ENCODE measurements around the gene NCKAP5. TPM values are rescaled to one million over a fixed set of nuclear protein-coding genes. Genes with fewer than 3 reads are reported as not detected.

Gene NCKAP5
- total RNA-seq, 1 donor from 2014 or later, result 4.6 TPM

GRCh38 chr2:133432778-133433177, 135.5 kb downstream of the NCKAP5 start:
- no peak for DNase-seq (ENCODE audit: low spot score)
- ATAC-seq, result no peak

GRCh38 chr2:133431289-133431688, 137.0 kb downstream of the NCKAP5 start:
- ATAC-seq (no peak), DNase-seq (ENCODE audit: low spot score) (no peak)

GRCh38 chr2:133426791-133427190, 141.5 kb downstream of the NCKAP5 start:
- ATAC-seq, result no peak

GRCh38 chr2:133425612-133426011, 142.7 kb downstream of the NCKAP5 start:
- DNase-seq (ENCODE audit: low spot score) (no peak), ATAC-seq (no peak)

More at GRCh38 chr2:133426791-133427190, 141.5 kb downstream of the NCKAP5 start:
- no peak for DNase-seq (ENCODE audit: low spot score)

DNA sequence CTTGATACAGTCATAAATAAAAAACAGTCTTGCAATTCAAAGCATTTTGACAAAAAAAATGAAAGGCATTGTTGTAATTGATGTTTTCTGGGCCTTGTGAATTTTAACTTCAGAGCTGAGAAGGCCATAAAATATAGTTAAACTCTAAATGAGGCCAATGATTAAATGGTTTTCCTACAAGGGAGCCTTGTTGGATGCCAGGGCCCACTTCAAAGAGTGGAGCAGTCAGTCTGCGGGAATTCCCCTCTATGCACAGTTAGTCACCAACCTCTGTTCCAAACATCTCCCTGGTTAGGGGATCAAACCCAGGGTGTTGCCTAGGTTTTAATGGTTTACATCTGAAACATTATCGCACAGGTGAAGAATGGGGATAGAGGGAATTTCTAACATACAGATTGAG, 143.4 kb downstream of the NCKAP5 start:
- no peak for DNase-seq (ENCODE audit: low spot score)
- ATAC-seq, result no peak

DNA sequence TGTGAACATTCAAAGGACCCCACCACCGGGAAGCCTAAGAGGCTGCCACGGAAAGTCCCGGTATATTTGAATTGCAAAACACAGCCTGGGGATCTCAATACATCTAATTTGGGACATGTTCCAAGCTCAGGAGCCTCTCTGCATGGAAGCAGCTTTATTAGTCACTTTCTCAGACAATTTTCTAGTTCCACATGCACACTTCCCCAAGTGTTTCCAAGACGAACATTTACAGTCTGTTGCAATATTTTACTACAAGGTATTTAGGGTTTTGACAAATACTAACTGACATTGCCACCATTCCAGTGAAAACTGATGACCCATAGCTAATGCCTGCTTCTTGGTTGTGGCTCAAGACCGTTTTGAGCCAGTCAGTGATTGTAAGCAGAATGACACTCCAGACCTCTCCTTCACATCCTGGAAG, 145.3 kb downstream of the NCKAP5 start:
- DNase-seq (ENCODE audit: low spot score) (no peak), ATAC-seq (no peak)

DNA sequence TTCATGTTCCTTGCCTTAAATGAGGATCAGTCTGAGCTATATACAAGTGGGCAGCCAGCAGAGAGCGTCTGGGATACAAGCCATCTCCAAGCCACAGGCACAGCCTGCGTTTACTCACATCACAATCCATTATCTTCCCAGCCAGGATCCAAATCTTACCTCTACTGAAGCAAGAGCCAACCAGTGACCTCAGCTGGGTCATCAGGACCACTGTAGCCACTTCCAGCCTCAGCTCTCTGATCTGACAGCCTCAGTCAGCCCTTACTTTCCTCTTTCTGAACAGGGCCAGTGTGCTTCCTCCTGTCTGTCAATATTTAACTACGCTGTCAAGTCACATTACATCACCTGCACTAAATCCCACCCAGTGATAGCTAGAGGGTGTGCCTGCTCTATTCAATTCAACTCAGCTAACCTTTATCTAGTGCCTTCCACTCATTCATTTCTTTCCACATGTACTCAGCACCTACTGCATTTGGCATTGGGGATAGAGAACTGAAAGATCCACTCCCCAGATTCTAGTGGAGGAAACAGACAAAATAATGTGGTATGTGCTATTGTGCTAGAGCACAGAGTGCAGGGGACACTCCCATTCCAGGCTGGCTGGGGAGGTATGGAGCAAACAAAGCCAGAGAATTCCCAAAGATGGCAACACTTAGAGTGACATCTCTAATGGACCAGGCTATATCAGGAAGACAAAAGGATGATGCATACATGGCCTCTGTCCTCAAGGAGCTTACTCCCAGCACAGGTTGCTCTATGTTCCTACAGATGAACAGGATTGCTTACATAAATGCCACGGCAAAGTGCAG, 146.5 kb downstream of the NCKAP5 start:
- ATAC-seq, result peak; percentile 96
- DNase-seq (ENCODE audit: low spot score), result no peak

GRCh38 chr2:133420788-133421187, 147.5 kb downstream of the NCKAP5 start:
- DNase-seq (ENCODE audit: low spot score), result no peak
- no peak for ATAC-seq

GRCh38 chr2:133418671-133419070, 149.6 kb downstream of the NCKAP5 start:
- ATAC-seq (no peak), DNase-seq (ENCODE audit: low spot score) (no peak)

GRCh38 chr2:133418021-133418420, 150.2 kb downstream of the NCKAP5 start:
- DNase-seq (ENCODE audit: low spot score) (no peak), ATAC-seq (no peak)

DNA sequence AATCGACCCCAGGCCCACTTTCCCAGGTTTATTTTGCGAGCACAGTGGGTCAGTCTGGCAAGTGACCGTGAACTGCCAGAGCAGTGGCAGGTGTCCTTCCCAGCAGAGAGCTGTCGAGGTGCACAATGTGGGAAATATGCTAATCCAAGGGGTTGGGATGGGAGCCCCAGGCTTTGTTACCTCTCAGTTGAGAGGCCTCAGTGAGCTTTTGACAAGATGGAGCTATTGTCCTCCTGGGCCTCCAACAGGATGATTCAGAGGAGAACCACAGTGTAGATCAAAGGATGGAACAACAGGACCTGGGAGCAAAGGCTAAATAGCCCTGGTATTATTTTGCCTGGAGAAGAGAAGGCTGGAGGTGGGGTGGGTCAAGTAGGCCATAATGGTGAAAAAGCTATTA, 150.8 kb downstream of the NCKAP5 start:
- ATAC-seq, result no peak
- no peak for DNase-seq (ENCODE audit: low spot score)

DNA sequence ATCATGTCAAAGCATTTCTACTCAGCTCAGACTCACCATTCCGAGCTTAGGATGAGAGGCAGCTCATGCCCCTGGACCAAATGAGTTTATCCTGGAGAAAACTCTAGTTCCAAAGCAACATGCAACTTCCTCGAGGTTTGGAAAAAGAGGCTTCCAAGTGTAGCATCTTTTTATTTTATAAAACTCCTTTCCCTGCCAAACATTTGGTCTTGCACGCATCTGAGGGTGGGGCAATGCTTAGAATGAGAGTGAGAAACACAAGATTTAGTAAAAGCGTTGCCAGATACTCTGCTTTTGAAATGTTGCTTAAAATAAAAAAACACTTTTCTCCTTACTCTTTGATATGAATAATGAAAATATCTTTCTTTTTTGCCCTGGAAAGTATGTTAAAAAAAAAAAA, 151.5 kb downstream of the NCKAP5 start:
- DNase-seq (ENCODE audit: low spot score) (no peak), ATAC-seq (no peak)

DNA sequence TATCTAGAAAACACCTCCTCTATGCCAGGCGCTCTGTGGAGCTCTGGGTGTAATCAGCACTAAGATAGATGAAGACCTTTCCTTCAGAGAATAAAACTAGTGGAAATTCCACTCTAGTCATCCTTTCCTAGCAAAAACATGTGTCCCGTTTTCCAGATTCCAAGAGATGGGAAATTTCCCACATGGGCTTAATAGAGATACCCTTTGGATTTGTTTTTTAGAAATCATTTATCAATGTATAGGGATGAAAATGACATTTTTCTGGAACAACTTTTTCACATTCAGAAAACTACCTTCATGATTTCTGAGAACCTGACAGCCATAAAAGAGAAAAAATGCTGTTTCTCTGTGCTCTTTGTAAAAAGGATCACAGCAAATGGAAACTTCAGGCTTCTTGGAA, 152.1 kb downstream of the NCKAP5 start:
- DNase-seq (ENCODE audit: low spot score) (no peak), ATAC-seq (no peak)

DNA sequence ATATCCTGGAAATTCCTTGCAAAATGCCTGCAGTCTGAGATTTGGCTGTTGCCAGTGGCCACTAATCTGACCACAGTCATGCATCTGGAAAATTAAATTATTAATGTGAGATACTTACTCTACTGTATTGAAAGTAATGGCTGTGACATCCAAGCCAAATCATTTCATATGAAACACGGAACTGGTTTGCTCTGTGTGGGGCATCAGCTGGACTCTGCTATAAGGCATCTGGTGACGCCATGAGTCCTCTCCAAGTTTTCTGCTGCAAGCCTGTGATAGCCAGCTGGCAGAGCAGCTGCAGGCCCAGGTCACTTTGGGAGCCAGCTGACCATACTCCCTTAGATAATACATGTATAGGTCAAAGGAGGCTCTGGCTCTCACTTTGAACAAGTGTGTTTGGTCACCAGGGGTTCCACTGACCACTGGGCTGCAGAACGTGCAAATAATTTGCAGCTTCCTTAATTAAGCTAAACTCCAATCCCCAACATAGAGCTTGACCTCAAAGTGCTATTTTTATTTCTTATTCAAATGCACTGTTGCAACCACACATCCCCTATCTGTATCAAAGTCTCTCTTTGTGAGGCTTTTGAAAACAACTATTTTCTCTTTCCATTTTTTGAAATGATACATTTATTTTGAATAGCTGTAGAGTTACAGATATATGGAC, 152.9 kb downstream of the NCKAP5 start:
- DNase-seq (ENCODE audit: low spot score) (no peak), ATAC-seq (peak; percentile 45)

GRCh38 chr2:133414486-133415209, 153.6 kb downstream of the NCKAP5 start:
- DNase-seq (ENCODE audit: low spot score), result no peak
- peak; percentile 93 for ATAC-seq

DNA sequence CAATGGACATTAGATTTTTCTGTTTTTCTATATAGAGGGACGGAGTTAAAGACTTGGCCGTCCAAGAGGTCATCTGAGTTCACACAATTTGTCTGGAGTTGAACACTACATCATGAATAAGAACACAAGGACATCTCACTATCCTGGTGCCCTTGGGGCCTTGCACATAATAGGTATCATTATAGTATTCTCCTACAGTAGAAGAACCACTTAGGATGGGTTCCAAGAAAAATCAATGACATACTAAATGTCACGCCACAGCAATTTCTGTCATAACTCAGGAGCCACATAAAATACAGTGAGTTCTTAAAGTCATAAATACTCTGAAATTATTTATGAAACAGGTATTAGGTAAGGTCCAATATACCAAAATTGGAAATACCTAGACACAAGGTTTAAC, 154.4 kb downstream of the NCKAP5 start:
- ATAC-seq (no peak), DNase-seq (ENCODE audit: low spot score) (no peak)

DNA sequence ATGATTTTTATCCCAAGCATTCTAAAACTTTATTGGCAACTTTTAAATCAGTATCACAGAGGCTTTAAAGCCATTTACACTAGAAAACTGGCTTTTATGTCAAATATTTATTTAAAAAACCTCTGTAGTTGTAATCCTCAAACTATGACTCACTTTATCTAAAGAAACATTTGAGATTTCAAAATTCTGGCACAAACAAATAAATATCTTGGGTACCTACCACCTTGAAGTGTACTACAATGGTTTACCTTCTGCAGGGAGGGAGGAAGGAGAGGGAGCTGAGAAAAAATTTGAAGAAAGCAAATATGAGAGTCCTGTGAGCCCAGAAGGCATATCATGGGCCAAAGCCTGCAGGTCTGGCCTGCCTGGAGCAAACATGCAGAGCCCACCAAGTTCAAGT, 155.6 kb downstream of the NCKAP5 start:
- no peak for DNase-seq (ENCODE audit: low spot score)
- no peak for ATAC-seq

DNA sequence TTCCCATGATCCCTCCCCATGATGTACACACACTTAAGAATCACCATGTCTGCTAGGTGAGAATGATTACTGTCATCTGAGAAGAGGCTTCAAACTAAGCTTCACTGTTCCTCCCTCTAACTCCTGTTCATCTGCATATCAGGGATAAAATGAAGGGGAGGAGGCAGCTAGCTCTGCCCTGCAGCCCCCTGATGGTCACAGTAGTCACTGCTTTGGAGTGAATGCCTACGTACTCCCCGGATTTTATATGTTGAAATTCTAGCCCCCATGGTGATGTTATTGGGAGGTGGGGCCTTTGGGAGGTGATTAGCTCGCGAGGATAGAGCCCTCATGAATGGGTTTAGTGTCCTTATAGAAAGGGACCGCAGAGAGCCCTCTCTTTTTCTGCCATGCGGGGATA, 156.4 kb downstream of the NCKAP5 start:
- ATAC-seq (no peak), DNase-seq (ENCODE audit: low spot score) (no peak)

DNA sequence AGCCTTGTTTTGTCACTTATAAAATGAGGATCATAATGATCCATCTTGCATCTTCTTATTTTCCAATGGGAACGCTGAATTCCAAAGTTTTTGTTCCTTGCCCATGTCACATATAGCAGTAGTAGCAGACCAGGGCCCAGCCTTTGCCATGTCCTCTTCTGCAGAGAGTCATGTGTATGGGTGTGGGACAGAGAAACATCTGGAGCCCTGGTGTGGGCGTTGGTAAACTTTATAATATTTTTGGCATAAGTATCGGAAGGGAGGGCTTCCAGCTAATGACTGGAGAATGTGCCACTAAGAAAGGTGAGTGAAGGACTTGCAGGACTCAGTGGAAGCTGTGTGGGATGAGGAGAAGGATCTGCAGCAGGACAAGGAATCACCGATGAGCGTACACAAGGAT, 157.2 kb downstream of the NCKAP5 start:
- ATAC-seq (no peak), DNase-seq (ENCODE audit: low spot score) (no peak)

DNA sequence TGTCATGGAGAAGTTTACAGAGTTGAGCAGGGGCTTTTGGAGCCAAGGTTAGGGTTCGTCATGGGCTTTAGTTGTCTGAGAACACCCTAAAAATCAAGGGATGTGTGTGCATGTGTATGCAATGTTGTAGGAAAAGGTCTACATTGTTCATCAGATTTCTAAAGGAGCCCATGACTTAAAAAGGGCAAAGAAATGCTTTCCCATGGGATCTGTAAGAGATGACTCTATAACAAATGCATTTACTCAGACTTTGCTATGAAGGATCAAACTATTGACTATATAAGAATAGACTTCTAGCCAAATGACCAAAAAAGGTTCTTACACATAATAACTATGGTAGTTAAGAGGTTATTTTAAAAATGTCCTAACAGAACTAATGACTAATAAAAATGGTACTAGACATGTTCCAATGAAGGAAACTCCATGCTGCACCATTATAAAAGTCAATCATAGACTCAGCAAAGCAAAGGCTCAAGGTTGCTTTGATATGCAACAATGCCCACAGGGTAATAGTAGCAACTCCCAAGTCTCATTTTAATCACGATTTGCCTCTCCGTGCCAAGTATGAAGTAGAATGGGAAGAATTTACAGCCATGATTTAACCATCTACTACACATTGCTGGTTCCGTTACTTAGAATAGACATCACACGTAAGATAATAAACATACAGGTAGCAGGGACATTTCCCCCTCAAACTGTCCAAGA, 158.5 kb downstream of the NCKAP5 start:
- DNase-seq (ENCODE audit: low spot score) (no peak), ATAC-seq (no peak)

DNA sequence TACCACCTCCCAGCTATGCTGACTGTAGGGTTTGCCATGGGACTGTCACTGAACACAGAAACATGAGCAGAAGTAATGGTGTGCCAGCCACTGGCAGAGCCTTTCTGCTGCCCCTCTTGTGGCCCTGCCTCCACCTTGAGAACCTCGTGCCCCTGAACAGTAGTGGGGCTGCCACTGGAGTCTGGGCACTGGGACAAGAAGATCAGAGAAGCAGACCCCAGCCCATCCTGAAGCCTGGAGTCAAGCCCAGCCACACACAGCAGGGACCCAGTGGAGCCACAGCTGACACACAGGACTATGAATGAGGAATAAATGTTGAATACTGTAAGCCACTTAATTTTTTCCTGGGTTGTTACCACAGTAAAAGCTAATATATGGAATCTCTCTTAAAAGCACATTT, 159.6 kb downstream of the NCKAP5 start:
- no peak for DNase-seq (ENCODE audit: low spot score)
- no peak for ATAC-seq

Data from left lobe of liver (tissue), 2 donors.